GM19372 (cell line): ENCODE results near the gene PLXDC1.

ENCODE experiments used
- ATAC-seq: cut with Tn5 transposase; IDR thresholded peaks from one replicate; pipeline ENCODE4 v1.9.1; 2021; ENCODE audit warnings: mild to moderate bottlenecking, low read depth, moderate library complexity; ENCODE audit not compliant: unreplicated experiment

The PLXDC1 gene

DNA sequence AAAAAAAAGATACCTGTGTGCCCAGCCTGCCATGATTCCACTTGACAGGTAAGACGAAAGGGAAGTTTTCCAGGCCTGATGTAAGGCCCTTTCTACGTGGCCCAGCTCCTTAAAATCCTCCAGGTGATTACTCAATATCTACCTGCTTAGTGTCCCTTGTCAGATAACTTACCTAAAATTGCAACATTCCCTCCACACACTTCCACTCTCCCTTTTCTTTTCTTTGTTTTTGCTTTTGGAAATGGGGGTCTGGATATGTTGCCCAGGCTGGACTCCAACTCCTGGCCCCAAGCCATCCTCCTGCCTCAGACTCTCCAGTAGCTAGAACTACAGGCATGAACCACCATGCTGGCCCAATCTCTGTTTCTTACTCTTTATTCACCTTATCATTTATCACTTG lies 7.2 kb upstream of the PLXDC1 start:
- no peak for ATAC-seq

DNA sequence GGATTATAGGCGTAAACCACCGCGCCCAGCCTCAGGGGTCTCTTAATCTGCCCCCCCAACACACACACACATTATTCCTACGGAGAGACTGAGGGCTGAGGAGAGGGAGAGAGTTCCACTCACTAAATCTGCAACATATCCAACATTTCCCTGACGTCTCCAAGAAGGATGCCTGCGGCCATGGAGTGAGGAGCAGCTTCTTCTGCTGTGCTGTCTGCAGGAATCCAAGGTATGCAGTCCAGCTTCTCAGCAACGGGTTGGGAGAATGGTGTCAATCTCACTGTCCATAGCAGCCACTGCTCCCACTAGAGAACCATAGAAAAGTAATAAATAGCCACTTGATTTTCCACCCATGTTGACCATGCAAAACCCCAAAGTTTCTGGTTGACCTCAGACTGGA lies 5.1 kb upstream of the PLXDC1 start:
- ATAC-seq, result no peak

DNA sequence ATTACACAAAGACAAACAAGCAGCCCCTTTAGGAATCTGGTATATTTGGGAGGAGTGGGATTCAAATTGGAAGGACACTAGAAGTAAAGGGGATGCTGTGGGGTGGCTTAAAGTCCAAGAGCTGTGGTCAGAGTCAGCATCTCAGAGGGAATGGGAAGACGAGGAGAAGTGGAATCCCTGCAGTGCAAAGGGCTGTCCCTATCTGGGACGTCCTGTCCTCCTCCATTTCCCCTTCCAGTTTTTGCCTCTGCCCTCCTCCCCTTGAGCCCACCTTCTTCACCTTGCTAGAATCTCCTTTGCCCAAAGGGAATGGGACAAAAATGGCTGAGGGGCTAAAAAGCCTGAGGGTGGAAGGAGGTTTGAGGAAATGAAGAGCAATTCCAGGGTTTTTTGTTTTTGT lies 4.2 kb upstream of the PLXDC1 start:
- ATAC-seq, result no peak

DNA sequence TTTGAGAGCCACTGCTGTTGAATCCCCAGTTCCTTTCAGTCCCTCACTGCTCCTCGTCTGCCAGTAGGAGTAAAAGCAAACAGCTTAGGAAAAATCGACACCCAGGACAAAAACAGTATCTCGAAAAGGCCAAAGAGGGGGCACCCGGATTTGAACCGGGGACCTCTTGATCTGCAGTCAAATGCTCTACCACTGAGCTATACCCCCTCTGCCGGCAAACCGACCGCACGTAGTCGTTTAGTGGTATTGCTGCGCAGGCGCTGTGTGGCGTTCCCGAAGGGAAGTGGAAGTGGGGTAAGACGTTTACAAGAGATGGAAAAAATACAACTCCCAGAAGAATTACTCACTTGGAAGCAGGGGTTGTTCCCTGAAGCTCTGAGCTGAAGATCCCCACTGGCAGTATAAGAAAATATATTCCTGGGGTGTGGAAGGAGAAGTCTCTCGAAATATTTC lies 2.2 kb upstream of the PLXDC1 start:
- ATAC-seq, result peak; percentile 40

DNA sequence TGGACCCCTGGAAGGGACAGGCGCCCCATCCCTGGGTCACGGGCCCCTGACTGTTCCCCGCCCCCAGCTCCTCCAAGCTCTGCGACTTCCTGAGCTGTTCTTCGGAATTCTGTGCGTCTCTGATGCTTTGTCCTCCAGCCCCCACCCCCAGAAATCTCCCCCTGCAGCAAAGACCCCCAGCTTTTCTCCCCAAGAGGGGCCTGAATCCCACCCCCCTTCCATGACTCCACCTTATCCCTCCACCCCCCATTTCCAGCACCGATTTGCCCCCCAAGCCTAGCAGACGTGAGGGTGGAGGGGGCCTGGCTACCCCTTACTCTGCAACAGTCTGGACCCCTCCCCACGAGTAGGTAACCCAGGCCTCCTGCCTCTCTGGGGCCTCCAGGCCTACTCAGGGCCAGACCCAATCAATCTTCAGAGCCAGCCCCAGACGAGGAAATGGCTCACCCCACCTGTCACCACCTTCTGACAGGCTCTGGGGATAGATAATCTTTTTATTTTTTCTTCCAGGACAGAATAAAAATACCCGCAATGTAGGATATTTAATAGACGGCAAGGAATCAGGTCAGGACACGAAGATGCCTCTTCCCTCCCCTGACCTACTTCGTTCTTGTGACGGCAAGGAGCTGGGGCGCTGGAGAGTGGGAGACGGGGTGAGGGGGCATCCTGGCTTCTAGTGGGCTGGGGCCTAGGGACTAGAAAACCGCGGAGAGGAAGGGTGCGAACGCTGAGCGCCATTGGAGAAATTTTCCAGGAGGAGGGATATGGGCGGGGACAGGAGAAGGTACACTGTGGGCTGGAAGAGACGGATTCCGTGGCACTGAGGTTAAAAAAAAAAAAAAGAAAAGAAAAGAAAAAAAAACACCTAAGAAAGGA lies 744 bp upstream of the PLXDC1 start:
- no peak for ATAC-seq

DNA sequence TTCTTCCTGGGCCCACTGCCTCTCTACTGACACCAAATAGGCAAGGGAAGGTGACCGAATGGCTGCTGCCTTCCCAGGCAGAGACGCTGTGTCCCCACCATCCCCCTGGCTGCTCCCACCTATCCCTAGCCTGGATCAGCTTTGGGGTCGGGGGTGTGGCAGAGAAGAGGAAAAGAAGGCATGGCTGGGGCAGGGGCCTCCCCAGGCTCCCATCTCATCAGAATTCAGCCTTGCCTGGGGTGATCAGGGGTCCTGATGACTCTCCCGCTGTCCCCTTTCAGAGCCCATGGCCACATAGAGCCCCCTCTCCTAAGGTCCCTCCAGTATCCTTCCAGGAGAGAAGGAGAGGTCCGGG lies 665 bp downstream of the PLXDC1 start:
- ATAC-seq, result no peak

DNA sequence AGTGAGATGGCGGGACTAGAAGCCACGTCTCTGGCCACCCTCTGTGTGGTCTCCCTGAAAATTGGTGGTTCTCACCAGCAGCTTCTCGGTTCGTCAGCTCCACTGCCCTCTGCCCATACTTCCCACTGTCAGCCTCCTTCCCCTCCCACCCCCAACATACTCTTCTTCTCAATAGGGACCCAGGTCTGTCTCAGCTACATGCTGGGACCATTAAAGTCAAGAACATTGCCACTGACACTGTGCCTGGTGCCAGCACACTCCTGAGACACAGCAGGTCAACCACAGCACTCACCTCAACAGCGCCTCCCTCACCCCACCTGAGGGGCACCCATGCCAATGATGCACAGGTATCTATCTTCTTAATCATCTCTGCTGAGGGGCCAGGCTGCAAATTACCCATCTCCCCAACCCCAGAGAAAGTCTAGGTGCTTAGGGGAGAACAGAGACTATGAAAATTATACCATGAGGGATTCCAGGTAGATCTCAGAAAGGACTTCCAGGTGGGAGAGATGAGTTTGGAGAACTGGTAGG lies 1.3 kb downstream of the PLXDC1 start:
- ATAC-seq, result no peak

DNA sequence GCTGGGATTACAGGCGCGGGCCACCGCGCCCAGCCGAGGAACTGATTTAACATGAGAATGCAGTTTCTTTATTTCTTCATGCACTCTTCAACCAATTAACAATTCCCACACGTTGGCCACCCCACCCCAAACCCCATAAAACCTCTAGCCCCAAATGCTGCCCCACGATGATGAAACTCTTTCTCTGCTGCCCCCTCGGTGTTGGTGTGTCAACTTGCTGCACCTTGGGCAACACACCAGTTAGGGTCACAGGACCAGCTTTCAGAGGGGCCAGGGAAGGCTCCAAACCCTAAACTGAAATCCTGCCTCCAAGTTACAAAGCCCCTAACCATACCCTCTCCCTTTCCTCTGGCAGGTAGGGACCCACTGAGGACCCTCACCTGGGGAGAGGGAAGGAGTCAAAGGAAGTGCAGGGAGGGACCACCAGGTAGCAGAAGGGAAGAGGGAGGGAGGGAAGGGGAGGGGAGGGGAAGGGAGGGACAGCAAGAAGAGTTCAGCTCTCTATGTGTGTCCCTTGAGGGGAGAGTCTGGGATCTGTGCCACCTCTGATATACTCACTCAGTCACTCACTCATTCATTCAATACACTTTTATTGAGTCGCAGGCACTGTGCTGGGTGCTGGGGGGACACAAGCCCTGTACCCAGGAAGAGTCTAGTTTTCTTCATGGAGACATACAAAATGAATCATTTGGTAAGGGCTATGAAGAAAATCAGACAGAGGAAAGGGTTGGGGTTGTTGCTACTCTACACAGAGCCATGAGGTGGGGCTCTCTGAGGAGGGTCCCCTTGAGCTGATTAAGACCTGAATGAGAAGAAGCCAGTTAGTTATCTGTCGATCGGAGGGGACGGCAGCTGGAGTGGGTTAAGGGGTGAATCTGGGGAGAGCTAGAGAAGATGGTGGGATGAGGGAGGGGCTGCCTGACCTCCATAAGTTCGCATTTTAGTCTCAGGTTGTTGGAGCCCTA lies 3.9 kb downstream of the PLXDC1 start:
- no peak for ATAC-seq

DNA sequence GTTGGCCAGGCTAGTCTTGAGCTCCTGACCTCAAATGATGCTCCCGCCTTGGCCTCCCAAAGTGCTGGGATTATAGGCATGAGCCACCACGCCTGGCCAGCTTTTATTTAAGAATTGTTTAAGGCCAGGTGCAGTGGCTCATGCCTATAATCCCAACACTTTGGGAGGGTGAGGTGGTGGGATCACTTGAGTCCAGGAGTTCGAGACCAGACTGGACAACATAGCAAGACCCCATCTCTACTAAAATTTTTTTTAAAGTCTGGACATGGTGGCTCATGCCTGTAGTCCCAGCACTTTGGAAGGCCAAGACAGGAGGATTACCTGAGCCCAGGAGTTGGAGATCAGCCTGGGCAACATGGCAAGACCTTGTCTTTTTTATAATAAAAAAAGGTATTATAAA lies 5.2 kb downstream of the PLXDC1 start:
- no peak for ATAC-seq

DNA sequence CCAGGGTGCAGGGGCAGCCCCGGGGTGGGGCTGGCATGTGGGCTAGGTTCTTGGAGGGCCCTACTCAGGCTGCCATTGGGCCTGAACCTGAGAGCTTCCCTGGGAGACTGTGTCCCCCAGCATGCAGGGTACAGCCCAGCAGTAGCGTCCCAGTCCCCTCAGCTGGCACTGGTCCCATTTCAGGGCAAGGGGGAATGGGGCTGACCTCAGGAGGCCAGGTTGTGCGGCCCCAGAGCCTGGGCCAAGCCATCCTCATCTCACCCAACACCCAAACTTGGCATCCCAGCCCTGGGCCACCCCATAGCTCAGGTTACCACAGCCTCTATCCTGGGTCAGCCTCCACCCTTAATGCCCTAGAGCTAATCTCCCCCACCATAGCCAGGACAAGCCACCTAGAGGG lies 6.3 kb downstream of the PLXDC1 start:
- ATAC-seq, result no peak

DNA sequence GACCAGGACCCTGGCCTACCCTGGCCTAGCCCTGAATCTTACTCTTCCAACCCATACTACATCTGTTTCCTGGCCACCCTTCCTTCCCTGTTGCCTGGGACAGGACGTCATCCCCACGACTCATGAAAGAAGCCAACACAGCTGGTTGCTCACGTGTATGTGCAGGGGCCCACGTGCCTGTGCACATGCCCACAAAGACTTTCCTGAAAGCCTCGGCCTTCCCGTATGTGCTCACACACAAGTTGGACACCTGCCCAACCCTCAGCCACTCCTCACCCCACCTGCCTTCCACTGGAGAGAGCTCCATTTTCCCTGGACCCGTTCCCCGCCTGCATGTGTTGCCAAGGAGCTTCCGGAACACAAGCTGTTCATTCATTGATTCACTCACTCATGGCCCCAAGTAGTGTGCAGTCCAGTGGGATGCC lies 7.0 kb downstream of the PLXDC1 start:
- ATAC-seq, result no peak

DNA sequence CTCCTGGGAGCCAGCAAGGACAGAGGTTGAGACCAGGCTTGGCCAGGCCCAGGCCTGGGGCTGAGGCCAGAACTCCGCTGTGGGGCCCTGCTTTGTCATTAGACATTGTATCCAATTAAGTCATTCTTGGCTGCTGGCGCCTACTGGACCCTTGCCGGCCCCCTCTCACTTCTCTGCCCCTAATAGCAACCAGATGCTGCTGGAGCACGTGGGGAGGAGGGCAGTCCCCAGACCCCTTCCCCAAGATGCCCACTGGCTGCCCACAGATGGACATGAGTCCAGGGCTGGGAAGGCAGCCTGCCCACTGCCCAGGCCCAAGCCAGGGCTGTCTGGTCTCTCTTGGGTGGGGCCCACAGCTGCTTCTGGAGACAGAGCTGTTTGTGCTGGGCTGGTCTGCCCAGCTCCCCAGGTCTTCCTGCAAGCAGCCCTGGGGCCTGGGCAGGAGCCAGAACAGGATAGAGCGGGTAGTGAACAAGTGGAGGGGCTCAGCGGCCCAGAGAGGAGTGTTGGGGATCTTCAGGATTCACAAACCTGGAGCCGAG lies 7.8 kb downstream of the PLXDC1 start:
- no peak for ATAC-seq

DNA sequence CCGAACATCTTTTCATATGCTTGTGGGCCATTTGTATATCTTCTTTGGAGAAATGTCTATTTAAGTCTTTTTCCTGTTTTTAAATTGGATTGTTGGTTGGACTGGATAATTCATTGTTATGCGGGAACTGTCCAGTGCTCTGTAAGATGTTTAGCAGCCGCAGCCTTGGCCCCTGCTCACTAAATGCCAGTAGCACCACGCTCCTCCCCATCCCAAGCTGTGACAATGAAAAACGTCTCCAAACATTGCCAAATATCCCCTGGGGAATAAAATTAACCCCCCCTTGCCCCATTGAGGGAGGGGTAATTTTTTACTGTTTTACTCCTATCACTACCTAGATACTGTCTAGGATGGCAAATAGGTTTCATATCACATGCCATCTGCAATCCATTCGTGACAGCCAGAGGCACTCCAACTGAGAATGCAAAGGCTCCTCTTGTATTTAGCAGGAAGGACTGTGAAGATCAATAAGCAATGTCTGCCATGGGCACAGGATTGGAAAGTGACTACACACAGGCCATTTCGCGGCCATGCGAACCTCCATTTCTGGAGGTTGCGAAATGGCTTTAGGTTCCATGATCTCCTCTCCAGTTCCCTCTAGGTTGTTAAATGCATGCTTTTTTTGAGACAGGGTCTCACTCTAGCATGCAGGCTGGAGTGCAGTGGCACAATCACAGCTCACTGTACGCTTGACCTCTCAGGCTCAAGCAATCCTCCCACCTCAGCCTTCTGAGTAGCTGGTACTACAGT lies 9.3 kb downstream of the PLXDC1 start:
- ATAC-seq, result no peak

DNA sequence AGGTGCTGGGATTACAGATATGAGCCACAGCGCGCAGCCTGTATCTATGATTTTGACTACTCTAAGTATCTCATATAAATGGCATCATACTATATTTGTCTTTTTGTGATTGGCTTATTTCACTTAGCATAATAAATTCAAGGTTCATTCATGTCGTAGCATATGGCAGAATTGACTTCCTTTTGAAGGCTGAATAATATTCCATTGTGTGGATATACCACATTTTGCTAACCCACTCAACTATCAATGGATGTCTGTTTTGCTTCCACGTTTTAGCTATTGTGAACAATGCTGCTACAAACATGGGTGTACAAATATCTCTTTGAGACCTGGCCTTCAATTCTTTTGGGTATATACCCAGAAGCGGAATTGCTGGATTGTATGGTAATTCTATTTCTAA lies 10.1 kb downstream of the PLXDC1 start:
- no peak for ATAC-seq

DNA sequence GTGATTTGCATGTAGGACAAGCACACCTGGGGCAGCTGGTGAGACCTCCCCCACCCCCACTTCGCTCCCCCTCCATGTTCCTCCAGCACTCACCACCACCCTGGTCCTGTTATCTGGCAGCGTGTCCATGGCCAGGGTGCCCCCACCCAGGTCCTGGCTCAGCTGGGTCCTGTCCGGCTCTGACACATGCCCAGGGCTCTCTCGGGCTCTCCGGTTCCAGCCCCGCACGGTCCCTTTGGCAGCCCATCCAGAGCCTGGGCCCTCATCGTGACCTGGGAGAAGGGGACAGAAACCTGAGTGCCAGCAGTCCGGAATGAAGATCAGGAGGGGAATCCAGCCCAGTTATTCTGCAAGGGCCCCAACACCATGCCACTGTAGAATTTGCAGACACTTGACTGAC lies 11.9 kb downstream of the PLXDC1 start:
- no peak for ATAC-seq

DNA sequence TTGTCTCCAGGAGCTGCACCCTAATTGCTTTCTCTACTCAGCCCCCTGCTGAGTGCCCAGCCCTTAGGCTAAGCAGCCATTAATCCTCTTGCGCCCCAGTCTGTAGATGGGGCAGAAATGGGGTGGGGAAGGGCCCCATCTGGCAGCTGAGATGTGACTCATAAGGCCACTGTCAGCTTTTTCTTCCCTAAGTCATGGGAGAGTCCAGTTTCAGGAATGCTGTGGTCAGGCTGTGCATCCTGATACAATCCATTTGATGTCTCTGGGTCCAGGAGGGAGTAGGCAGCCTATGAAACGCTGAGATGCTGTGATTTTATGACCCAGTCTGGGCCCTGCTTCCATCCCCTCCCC lies 12.3 kb downstream of the PLXDC1 start:
- no peak for ATAC-seq

DNA sequence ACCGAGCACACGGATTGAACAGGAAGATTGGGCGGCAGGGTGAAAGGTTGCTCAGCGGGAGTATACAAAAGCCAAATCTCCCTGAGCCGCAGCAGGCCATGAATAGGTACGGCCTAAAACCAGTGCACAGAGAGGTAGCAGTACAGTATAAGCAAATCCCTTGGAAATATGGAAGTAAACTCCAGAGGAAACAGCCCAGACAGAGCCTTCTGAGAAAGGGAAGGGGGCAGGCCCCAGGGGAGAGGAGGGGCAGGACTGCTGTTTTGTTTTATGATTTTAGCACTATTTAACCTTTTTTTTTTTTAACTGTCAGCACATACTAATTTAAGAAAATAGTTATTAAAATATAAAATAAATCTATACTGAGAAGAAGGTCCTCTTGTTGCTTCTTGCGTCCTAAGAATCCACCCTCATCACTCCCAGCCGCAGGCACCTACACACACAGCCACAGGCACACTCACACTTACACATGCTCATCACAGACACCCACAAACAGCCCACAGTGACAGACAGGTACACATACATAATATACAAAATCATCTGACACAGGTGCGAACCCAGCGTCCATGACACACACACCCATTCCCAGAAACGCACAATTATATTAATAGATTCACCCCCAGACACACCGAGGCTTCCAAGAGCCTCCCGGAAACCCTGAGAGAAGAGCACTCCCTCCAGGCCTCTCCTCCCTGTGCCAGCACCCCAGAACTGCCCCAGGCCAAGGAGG lies 12.8 kb downstream of the PLXDC1 start:
- no peak for ATAC-seq

DNA sequence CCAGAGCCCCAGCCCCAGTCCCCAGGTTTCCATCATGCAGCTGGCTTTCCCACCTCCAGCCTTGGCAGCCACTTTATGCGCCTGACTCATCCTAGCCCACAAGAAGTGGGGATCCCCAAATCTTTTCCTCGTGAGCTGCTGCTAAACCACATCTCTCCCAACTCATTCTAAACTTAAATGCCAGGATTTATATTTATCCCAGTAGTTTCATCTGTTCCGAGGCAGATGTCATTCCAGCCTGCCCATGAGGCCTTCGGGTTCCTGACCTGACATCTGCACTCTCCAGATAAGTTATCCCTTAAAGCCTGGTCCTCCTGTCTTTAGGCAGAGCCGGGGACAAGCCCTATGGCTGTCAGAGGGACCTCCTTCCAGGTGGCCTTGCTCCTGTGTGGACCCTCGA lies 16.6 kb downstream of the PLXDC1 start:
- no peak for ATAC-seq

DNA sequence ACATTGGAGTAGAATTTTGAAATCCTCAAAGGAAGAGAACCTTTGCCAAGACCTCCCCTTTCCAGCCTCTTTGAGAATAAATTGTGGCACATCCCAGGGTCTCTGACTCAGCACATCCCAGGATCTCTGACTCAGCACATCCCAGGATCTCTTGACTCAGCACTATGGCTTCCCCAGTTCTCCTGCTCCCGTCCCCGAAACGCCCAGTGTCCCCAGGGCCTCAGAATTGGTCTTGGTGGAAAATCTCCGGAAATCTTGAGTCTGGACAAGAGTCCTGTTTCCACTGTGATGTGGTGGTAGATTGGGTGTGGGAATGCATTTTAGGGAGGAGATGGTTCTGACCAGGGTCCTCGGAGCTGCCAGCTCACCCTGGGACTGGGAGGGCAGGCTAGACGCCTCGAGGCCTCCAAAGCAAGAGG lies 19.2 kb downstream of the PLXDC1 start:
- no peak for ATAC-seq

DNA sequence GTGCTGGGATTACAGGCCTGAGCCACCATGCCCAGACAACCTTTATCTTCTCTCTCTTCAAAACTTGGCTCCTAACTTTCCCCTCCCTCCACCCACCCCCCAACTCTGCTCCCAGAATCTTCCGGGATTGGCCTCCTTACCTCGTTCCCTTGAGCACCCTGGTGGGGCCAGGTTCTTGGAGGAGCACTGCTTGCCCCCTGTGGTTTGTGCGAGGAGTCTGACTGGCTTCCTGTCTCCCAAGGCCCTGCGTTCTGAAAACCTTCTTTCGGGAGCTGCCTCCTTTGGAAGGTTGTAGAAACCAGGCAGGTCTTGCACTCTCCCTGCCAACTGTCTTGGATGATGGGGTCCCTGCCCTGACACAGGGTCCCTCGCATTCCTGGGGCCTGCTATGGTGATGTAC lies 19.8 kb downstream of the PLXDC1 start:
- no peak for ATAC-seq
